ENCODE measurements around the gene PTPN20.

DNA sequence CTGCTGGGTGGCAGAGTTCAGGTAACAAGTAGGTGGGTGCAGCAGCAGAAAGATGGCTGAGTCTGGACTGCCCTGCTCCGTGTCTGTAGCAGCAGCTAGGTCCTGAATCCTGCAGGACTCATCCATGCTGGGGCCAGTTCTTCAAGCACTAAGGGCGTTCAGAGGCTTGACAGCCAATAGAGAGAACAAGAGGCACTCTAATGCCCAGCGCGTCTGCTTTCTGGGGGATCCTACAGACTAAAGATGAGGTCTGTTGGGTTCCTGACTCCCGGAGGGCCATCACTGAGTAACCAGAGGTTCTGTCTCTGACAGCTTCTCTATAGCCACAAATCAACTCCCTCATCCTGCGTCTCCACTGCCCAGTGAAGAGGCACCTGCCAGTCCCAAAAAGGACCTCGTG lies 125.5 kb downstream of the PTPN20 start:
- TF ChIP-seq POLR2A (IDR thresholded peaks at IDR 0.05; ENCODE audit: low read length) (no peak), GATA1 (IDR thresholded peaks at IDR 0.05; ENCODE audit: low read depth, low read length) (no peak)

Data from erythroblast (primary cell).